Stomach (tissue), 9 donors: ENCODE results near the gene MTF2. TPM values are rescaled to one million over a fixed set of nuclear protein-coding genes. Genes with fewer than 3 reads are reported as not detected.

Experiments used
- DNase-seq, 2 donors: peaks; one replicate each; pipeline versions ENCODE4 v3.0.0 to v3.0.0-alpha.2; 2013 to 2019
- H3K27ac ChIP-seq, 5 donors: fragments of 200-600 bp in 4 of 5; sonication (generic) in 4 of 5; one replicate each; pipeline ENCODE4 v1.5.1; 2013 to 2019; ENCODE audit warnings: mild to moderate bottlenecking in 1 of 5, moderate library complexity in 1 of 5
- H3K27me3 ChIP-seq, 3 donors: fragments of 200-600 bp; sonication (generic); one replicate each; pipeline ENCODE4 v1.5.1; 2017 to 2019; ENCODE audit warnings: mixed run types in 1 of 3
- H3K36me3 ChIP-seq, 4 donors: fragments of 200-600 bp; sonication (generic); 1 replicate in 3 of 4; 2 replicates in 1 of 4; pipeline ENCODE4 v1.5.1; 2016 to 2019
- H3K4me1 ChIP-seq, 4 donors: fragments of 200-600 bp; sonication (generic); one replicate each; pipeline ENCODE4 v1.5.1; 2016 to 2019
- H3K4me3 ChIP-seq, 4 donors: fragments of 200-600 bp; sonication (generic) in 3 of 4; one replicate each; pipeline ENCODE4 v1.5.1; 2016 to 2019; ENCODE audit warnings: mild to moderate bottlenecking in 1 of 4
- H3K9me3 ChIP-seq, 4 donors: fragments of 200-600 bp; sonication (generic); one replicate each; pipeline ENCODE4 v1.5.1; 2016 to 2019
- EP300 ChIP-seq: sonication (generic); formaldehyde crosslinking; IDR thresholded peaks from one replicate; pipeline ENCODE4 v1.6.1; 2017; ENCODE audit warnings: antibody characterized with exemption
- POLR2A ChIP-seq, 4 donors: fragments of 450-650 bp; IDR thresholded peaks; one replicate each; pipeline ENCODE4 v1.6.1; 2016; ENCODE audit warnings: antibody characterized with exemption in 4 of 4, control low read depth in 2 of 4, mild to moderate bottlenecking in 1 of 4, moderate library complexity in 1 of 4
- POLR2AphosphoS5 ChIP-seq, 3 donors: sonication (generic); formaldehyde crosslinking; IDR thresholded peaks; one replicate each; pipeline ENCODE4 v1.6.1; 2016; ENCODE audit warnings: antibody characterized with exemption in 3 of 3
- WGBS, 5 donors: extraction: QIAGEN DNeasy Blood & Tissue Kit in 3 of 5; methylation state at CpG; one replicate each; pipeline versions ENCODE4 v1.1.5 to v1.1.7; 2013 to 2018; 5-methylcytosine and 5-hydroxymethylcytosine counted together
- intact Hi-C: fragments of 100-400 bp; cut with DNase I; formaldehyde crosslinking; loops from one replicate; pipeline ENCODE4 v1.15.1; 2023; ENCODE audit warnings: low total_unique reads
- polyA plus RNA-seq, 3 donors: library from polyadenylated mRNA; stranded (reverse); fragments of 200-250 nt; gene quantifications; one replicate each; pipeline ENCODE4 v1.2.3, GENCODE V29; 2013
- total RNA-seq, 5 donors: library from RNA; depleted of rRNA; stranded (reverse); fragments of >200 nt; gene quantifications; one replicate each; pipeline versions ENCODE4 v1.1.0 to v1.2.3, GENCODE V29; 2014 to 2016
- TF ChIP-seq, protein P1 (sequence below), 7 experiments: fragments of 450-650 bp in 4 of 7; fragments of 200-600 bp in 3 of 7; sonication (generic) in 3 of 7; IDR thresholded peaks; one replicate each; pipeline ENCODE4 v1.5.1; 2016 to 2019; ENCODE audit warnings: antibody characterized with exemption in 7 of 7, control low read depth in 2 of 7, mild to moderate bottlenecking in 1 of 7
- donor health status: healthy with polysubstance abuse.
- donor health status: Bipolar disorder and iron deficiency.
- donor health status: healthy.

MTF2 gene
- total and polyA plus RNA-seq, 8 donors, result 2.3 to 67.6 (median 9.0) TPM

DNA sequence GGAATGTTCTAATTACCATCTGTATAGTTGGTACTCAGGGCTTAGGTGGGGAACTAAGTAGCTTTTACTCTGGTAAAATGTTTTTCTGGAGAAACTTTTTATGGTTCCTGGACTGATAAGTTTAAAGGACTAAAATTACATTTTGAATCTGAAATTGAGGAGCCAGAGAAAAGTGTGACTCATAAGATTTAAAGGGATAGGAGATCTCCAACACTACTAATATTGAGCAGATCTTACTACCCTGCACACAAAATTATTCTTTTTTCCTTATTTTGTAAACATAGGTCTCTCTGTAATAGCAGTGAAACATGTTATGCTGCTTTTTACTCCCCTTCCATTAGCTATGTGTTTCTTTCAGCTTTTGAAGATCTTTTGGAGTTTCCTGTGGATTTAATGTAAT is 32.5 kb downstream of the MTF2 start:
- peaks cover 0 to 32% (median 24%) of the 10 kb centered on the region in 4 donors for H3K36me3 ChIP-seq
- H3K4me1 ChIP-seq, result peaks cover 0 to 16% (median 6%) of the 10 kb centered on the region in 4 donors
- H3K9me3 ChIP-seq, result no peaks in the 10 kb centered on the region
- DNase-seq, result no peak
- no peaks in the 10 kb centered on the region for H3K27me3 ChIP-seq
- intact Hi-C loops, result no loop called here
- no peak overlapping the region for H3K27ac ChIP-seq
- H3K4me3 ChIP-seq, result no peak overlapping the region
- no peak for TF ChIP-seq EP300
- TF ChIP-seq POLR2A (IDR thresholded peaks at IDR 0.05), result no peak
- TF ChIP-seq, protein P1, sequence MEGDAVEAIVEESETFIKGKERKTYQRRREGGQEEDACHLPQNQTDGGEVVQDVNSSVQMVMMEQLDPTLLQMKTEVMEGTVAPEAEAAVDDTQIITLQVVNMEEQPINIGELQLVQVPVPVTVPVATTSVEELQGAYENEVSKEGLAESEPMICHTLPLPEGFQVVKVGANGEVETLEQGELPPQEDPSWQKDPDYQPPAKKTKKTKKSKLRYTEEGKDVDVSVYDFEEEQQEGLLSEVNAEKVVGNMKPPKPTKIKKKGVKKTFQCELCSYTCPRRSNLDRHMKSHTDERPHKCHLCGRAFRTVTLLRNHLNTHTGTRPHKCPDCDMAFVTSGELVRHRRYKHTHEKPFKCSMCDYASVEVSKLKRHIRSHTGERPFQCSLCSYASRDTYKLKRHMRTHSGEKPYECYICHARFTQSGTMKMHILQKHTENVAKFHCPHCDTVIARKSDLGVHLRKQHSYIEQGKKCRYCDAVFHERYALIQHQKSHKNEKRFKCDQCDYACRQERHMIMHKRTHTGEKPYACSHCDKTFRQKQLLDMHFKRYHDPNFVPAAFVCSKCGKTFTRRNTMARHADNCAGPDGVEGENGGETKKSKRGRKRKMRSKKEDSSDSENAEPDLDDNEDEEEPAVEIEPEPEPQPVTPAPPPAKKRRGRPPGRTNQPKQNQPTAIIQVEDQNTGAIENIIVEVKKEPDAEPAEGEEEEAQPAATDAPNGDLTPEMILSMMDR (IDR thresholded peaks at IDR 0.05), result no peak
- no peak for TF ChIP-seq POLR2AphosphoS5 (IDR thresholded peaks at IDR 0.05)

DNA sequence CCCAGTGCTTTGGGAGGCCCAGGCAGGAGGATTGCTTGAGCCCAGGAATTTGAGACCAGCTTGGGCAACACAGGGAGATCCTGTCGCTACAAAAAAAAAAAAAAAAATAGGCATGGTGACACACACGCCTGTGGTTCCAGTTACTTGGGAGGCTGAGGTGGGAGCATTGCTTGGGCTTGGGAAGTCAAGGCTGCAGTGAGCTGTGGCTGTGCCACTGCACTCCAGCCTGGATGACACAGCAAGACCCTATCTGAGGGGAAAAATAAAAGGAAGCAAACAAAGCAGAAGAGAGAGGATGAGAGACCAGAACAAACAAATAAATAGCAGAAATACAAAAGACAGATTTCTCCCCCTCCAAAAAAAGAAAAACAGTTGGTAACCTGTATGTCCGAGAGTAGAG is 34.0 kb downstream of the MTF2 start:
- H3K4me3 ChIP-seq, result no peak overlapping the region
- no peaks in the 10 kb centered on the region for H3K9me3 ChIP-seq
- intact Hi-C loops, result no loop called here
- peaks cover 0 to 38% (median 31%) of the 10 kb centered on the region in 4 donors for H3K36me3 ChIP-seq
- H3K27me3 ChIP-seq, result no peaks in the 10 kb centered on the region
- no peak for DNase-seq
- WGBS, 5 donors, result 94 to 99% (median 97%) methylated on average over 3 of the region's 3 CpGs
- TF ChIP-seq POLR2AphosphoS5 (IDR thresholded peaks at IDR 0.05), result no peak
- TF ChIP-seq, protein P1 (IDR thresholded peaks at IDR 0.05), result no peak
- TF ChIP-seq EP300, result no peak
- TF ChIP-seq POLR2A (IDR thresholded peaks at IDR 0.05), result no peak
- no peak overlapping the region for H3K27ac ChIP-seq
- H3K4me1 ChIP-seq, result peaks cover 0 to 16% (median 6%) of the 10 kb centered on the region in 4 donors

DNA sequence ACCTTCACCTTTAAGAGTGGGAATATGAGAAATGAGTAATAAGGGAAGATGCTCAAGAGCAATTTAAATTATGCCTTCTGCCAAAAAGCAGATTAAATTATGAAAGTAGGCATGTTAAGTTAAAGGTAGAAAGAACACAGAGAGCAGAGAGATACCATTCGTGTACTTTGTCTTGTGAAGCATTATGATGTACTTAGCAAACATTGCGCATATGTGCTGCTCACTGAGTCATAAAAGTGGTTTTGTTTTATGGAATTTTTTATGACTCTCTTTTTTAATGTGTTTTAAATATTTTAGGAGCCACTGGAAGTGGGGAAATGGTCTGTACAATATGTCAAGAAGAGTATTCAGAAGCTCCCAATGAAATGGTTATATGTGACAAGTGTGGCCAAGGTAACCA is 35.3 kb downstream of the MTF2 start:
- no peaks in the 10 kb centered on the region for H3K27me3 ChIP-seq
- H3K27ac ChIP-seq, result no peak overlapping the region
- peaks cover 0 to 50% (median 44%) of the 10 kb centered on the region in 4 donors for H3K36me3 ChIP-seq
- no peak overlapping the region for H3K4me3 ChIP-seq
- H3K4me1 ChIP-seq, result peaks cover 0 to 16% (median 6%) of the 10 kb centered on the region in 4 donors
- TF ChIP-seq POLR2A (IDR thresholded peaks at IDR 0.05), result no peak
- no peak for TF ChIP-seq POLR2AphosphoS5 (IDR thresholded peaks at IDR 0.05)
- TF ChIP-seq, protein P1 (IDR thresholded peaks at IDR 0.05), result no peak
- no peak for TF ChIP-seq EP300
- intact Hi-C loops, result no loop called here
- 82 to 97% (median 88%) methylated on average over 2 of the region's 2 CpGs for WGBS, 5 donors
- DNase-seq, result no peak
- no peaks in the 10 kb centered on the region for H3K9me3 ChIP-seq

DNA sequence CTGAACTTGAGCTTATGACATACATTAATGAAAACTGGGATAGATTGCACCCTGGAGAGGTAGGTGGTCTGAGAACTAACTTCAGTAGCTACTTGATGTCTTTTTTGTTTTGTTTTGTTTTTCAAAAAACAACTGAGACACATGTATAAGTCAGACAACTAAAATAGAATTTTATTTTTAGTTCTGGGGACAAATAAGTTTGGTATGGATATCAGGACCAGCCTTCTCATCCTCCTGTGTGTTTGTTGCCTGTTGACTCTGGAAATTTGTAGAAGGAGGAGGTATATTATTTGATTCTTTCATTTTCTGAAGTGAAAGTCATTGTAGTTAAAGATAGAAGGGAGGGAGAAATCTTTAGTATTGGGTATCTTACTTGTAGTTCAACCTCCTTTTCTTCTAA is 41.5 kb downstream of the MTF2 start:
- Histone ChIP-seq H3K27ac (no peak overlapping the region), H3K27me3 (no peaks in the 10 kb centered on the region), H3K4me3 (no peak overlapping the region), H3K9me3 (no peaks in the 10 kb centered on the region), H3K36me3 (peaks cover 5 to 53% (median 50%) of the 10 kb centered on the region in 4 donors), H3K4me1 (no peaks in the 10 kb centered on the region)
- TF ChIP-seq, protein P1 (IDR thresholded peaks at IDR 0.05), result no peak
- TF ChIP-seq POLR2AphosphoS5 (IDR thresholded peaks at IDR 0.05), result no peak
- no peak for TF ChIP-seq EP300
- no peak for TF ChIP-seq POLR2A (IDR thresholded peaks at IDR 0.05)
- intact Hi-C loops, result no loop called here
- DNase-seq, result no peak
